ENCODE measurements around the gene HSPBP1. TPM values are rescaled to one million over a fixed set of nuclear protein-coding genes. Genes with fewer than 3 reads are reported as not detected.

The HSPBP1 gene
- total and polyA plus RNA-seq, 2 of the 13 experiments (the other 11 are each of a cell fraction or from before 2014, with no cell fraction given), result 22.3 to 33.7 TPM

GRCh38 chr19:55304980-55305379 is 25.1 kb upstream of the HSPBP1 start:
- CTCF ChIA-PET (ENCODE audit: low intra/inter-chr PET ratio, low total read pairs), result no interaction called here
- H2AFZ ChIP-seq (ENCODE audit: low read length), result no peak overlapping the region
- DNase-seq (ENCODE audit: low spot score) (no peak), ATAC-seq (no peak), FAIRE-seq (no peak)
- WGBS (ENCODE audit: low lambda C conversion rate), result 61% methylated on average over 10 of the region's 14 CpGs
- no peaks in the 10 kb centered on the region for H3K36me3 ChIP-seq (replicated peaks in 1 of 2; ENCODE audit: control insufficient read depth in 1 of 2, insufficient read depth in 2 of 2, low read length in 2 of 2)
- no peak overlapping the region for H3K27ac ChIP-seq (ENCODE audit: extremely low read length, insufficient read depth, low read length)
- TF ChIP-seq ZNF263 (CRISPR knock-in tag; IDR thresholded peaks at IDR 0.05) (0 out of 2 replicates have a peak, but pooled peaks have one; percentile 26), ZNF337 (CRISPR knock-in tag; IDR thresholded peaks at IDR 0.05; ENCODE audit: borderline replicate concordance, low read depth) (no peak)
- no TSS peak for BruUV-seq (replicated peaks)
- no peaks in the 10 kb centered on the region for H3K9me3 ChIP-seq (ENCODE audit: low read length)
- no peak overlapping the region for H3K9ac ChIP-seq (ENCODE audit: insufficient read depth, low read depth, low read length)
- in situ Hi-C loops (cut with HindIII; ENCODE audit: extremely low pct_ligation_motif_present, low pct_unique_long_range_greater_than_20kb) (loop anchor here (5.0 kb wide), 1 partner anchor 112 kb away; no protein-coding TSS in a partner anchor), intact Hi-C loops (cut with micrococcal nuclease; ENCODE audit: unreplicated experiment) (no loop called here)
- H3K4me1 ChIP-seq (ENCODE audit: insufficient read depth, low read length), result peaks cover 23% of the 10 kb centered on the region
- peaks cover 0 to 10% of the 10 kb centered on the region in 2 experiments; a peak in 2 of 5 replicates for H3K27me3 ChIP-seq (ENCODE audit: control insufficient read depth in 1 of 2, insufficient read depth in 2 of 2, low read length in 2 of 2)
- H3K4me2 ChIP-seq (ENCODE audit: low read depth, low read length), result no peak overlapping the region
- POLR2A ChIA-PET, result no interaction called here
- H3K4me3 ChIP-seq (replicated peaks in 1 of 3; ENCODE audit: insufficient read depth in 1 of 3, low read depth in 2 of 3, low read length in 3 of 3), result no peak overlapping the region
- no peaks in the 10 kb centered on the region for H3K79me2 ChIP-seq (ENCODE audit: insufficient read depth, low read length)
- H4K20me1 ChIP-seq (ENCODE audit: insufficient read depth, low read length), result no peaks in the 10 kb centered on the region

GRCh38 chr19:55304279-55304978 is 24.5 kb upstream of the HSPBP1 start:
- ATAC-seq (peak; percentile 82), DNase-seq (ENCODE audit: low spot score) (peak; percentile 50), FAIRE-seq (no peak)
- intact Hi-C loops (cut with micrococcal nuclease; ENCODE audit: unreplicated experiment), result no loop called here
- Histone ChIP-seq H3K79me2 (ENCODE audit: insufficient read depth, low read length) (no peaks in the 10 kb centered on the region), H3K9me3 (ENCODE audit: low read length) (no peaks in the 10 kb centered on the region), H2AFZ (ENCODE audit: low read length) (no peak overlapping the region), H3K4me2 (ENCODE audit: low read depth, low read length) (no peak overlapping the region), H3K4me1 (ENCODE audit: insufficient read depth, low read length) (peaks cover 18% of the 10 kb centered on the region), H4K20me1 (ENCODE audit: insufficient read depth, low read length) (no peaks in the 10 kb centered on the region), H3K27me3 (ENCODE audit: control insufficient read depth in 1 of 2, insufficient read depth in 2 of 2, low read length in 2 of 2) (peaks cover 0 to 16% of the 10 kb centered on the region in 2 experiments; a peak in 2 of 5 replicates), H3K27ac (ENCODE audit: extremely low read length, insufficient read depth, low read length) (no peak overlapping the region), H3K4me3 (replicated peaks in 1 of 3; ENCODE audit: insufficient read depth in 1 of 3, low read depth in 2 of 3, low read length in 3 of 3) (no peak overlapping the region; a peak in 1 of 6 replicates), H3K36me3 (replicated peaks in 1 of 2; ENCODE audit: control insufficient read depth in 1 of 2, insufficient read depth in 2 of 2, low read length in 2 of 2) (no peaks in the 10 kb centered on the region), H3K9ac (ENCODE audit: insufficient read depth, low read depth, low read length) (no peak overlapping the region)
- no TSS peak for BruUV-seq (replicated peaks)
- ChIA-PET POLR2A (no interaction called here), CTCF (ENCODE audit: low intra/inter-chr PET ratio, low total read pairs) (no interaction called here)
- in situ Hi-C loops (cut with HindIII; ENCODE audit: extremely low pct_ligation_motif_present, low pct_unique_long_range_greater_than_20kb), result loop anchor here (5.0 kb wide), 1 partner anchor 113 kb away; no protein-coding TSS in a partner anchor
- WGBS (ENCODE audit: low lambda C conversion rate), result 57% methylated on average over 20 of the region's 39 CpGs
- TF ChIP-seq KLF16 (CRISPR knock-in tag; IDR thresholded peaks at IDR 0.05) (no peak), MXD1 (CRISPR knock-in tag; IDR thresholded peaks at IDR 0.05) (no peak), ZNF556 (CRISPR knock-in tag; IDR thresholded peaks at IDR 0.05; ENCODE audit: borderline replicate concordance) (no peak), SNRNP70 (IDR thresholded peaks at IDR 0.05; ENCODE audit: low read depth, low read length) (no peak), ZNF562 (CRISPR knock-in tag; IDR thresholded peaks at IDR 0.05; ENCODE audit: borderline replicate concordance) (no peak), ZFY (CRISPR knock-in tag; IDR thresholded peaks at IDR 0.05) (0 out of 2 replicates have a peak, but pooled peaks have one; percentile 20), THAP11 (CRISPR knock-in tag; IDR thresholded peaks at IDR 0.05) (peak; percentile 98), ZFYVE20 (CRISPR knock-in tag; IDR thresholded peaks at IDR 0.05; ENCODE audit: borderline replicate concordance, low read depth) (no peak), MIER3 (CRISPR knock-in tag; IDR thresholded peaks at IDR 0.05; ENCODE audit: borderline replicate concordance) (no peak), CREB1 (IDR thresholded peaks at IDR 0.05) (no peak), CREB1 (CRISPR knock-in tag; IDR thresholded peaks at IDR 0.05) (peak; percentile 73), HHEX (CRISPR knock-in tag; IDR thresholded peaks at IDR 0.05) (no peak), KLF9 (CRISPR knock-in tag; IDR thresholded peaks at IDR 0.05; ENCODE audit: low read depth) (no peak), STAG1 (CRISPR knock-in tag; IDR thresholded peaks at IDR 0.05) (no peak), ZNF10 (CRISPR knock-in tag; IDR thresholded peaks at IDR 0.05; ENCODE audit: borderline replicate concordance, low read depth) (no peak), TGIF2 (CRISPR knock-in tag; IDR thresholded peaks at IDR 0.05) (no peak)
- TF ChIP-seq, protein P1, sequence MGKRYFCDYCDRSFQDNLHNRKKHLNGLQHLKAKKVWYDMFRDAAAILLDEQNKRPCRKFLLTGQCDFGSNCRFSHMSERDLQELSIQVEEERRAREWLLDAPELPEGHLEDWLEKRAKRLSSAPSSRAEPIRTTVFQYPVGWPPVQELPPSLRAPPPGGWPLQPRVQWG (CRISPR knock-in tag; IDR thresholded peaks at IDR 0.05; ENCODE audit: borderline replicate concordance, low read depth), result no peak

Data from HepG2 (cell line).